ENCODE results near the gene LRP10.

LRP10 gene

DNA sequence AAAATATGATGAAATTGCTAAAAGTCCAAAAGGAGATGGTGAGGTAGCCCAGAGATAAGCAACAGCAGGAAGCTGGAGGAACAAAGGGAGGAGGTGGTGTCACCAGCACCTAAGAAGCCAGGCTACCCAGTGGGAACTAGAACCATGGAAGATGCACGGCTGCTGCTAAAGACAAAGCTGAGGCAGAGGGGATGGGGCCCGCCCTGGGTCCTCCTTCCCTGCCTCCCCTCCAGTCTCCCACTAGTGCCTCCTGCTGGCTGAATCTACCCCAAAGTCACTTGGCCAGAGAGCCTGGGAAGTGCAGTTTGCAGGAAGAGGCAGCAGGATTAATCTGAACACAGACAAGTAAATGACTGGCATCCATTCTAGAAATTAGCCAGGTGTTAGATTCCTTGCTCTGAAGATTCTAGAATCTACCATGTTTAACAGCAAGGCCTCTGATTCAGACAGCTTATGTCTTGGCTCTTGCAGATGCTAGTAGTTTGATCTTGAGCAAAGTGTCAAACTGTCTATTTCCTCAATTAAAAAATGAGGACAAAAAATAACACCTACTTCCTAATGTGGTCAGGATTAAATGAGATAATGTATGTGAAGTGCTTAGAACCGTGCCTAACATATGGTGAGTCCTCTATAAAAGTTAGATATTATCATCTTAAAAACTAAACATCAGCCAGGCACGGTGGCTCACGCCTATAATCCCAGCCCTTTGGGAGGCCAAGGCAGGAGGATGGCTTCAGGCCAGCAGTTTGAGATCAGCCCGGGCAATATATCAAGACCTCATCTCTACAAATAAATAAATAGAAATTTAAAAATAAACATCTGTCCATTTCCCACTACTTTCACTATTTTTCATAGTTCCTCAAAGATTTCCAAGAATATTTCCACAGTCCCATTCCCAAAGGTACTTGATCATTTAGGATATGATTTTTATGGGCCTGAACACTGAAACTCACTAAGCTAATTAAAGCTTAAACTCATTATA is 5.8 kb upstream of the LRP10 start:
- DNase-seq, result no peak

DNA sequence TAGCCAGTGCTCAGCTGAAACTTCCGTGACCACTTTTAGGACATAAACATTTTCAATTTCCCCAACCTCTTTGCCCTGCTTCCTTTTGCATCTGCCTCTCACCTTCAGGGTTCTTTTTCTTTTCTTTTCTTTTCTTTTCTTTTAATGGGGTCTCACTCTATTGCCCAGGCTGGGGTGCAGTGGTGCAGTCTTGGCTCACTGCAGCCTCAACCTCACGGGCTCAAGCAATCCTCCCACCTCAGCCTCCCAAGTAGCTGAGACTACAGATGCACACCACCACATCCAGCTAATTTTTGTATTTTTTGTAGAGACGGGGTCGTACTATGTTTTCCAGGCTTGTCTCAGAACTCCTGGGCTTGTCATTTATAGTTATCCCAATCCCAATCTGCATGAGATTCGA is 4.7 kb upstream of the LRP10 start:
- no peak for DNase-seq

DNA sequence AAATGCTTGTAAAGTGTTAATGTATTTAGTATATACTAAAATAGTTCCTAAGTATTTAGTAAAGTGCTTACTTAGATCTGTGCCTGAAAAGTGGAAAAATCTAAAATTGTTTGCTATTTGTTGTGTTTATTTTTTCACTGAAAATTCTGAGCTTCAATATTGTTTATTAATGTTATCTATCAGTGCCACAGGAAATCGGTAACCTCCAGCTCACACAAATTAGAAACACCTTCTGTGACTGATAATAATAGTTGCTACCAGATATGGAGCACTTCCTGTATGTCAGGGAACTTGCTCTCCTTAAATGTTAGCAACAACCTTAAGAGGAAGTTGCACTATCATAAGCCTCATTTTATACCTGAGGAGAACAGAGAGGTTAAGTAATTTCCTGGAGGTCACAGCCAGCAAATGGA is 723 bp upstream of the LRP10 start:
- no peak for DNase-seq

DNA sequence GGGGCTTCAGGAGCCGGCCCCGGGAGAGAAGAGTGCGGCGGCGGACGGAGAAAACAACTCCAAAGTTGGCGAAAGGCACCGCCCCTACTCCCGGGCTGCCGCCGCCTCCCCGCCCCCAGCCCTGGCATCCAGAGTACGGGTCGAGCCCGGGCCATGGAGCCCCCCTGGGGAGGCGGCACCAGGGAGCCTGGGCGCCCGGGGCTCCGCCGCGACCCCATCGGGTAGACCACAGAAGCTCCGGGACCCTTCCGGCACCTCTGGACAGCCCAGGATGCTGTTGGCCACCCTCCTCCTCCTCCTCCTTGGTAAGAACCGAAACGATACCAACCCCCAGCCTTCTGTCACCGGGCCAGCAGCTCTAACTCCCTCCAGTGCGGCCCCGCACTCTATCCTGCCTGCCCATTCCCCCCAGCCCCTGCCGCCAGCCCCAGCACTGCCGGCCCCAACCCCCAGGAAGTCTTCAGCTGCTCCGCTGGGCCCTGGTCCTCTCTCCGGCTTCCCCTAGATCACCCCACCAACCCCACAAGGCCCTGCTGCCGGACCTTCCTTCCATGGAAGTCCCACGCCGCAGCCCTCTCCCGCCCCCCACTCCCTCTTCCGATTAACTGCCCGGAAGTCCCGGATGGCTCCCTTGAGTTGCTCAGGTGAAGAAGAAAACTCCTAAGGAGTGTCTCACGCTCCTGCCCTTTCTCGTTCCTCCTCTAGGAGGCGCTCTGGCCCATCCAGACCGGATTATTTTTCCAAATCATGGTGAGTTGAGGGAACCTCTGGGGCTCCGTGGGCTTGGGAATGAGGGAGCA is 693 bp downstream of the LRP10 start:
- DNase-seq, result peak; percentile 62

DNA sequence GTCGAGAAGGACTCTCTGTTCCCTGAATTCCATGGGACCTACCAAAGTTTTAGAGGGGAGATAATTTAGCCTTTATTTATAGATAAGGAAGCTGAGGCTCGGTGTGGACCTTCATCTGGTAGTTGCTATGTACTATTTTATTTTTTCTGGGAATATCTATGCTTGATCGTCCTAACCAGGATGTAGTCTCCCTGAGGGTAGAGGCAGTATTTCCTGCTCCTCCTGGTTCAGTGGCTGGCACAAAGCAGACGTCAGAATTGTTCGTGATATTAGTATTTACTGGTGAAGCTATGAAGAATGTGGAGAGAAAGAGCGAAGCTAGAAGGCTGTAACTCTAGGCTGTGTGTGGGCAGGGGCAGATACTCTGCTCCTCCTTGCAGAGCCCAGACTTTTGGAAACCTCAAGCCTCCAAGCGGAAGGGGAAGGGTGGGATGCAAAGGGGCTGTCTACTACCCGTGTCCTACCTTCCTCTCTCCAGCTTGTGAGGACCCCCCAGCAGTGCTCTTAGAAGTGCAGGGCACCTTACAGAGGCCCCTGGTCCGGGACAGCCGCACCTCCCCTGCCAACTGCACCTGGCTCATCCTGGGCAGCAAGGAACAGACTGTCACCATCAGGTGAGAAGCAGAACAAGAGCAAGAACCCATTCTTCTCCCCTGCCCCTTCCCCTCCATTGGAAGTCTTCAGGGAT is 1.4 kb downstream of the LRP10 start:
- DNase-seq, result no peak

DNA sequence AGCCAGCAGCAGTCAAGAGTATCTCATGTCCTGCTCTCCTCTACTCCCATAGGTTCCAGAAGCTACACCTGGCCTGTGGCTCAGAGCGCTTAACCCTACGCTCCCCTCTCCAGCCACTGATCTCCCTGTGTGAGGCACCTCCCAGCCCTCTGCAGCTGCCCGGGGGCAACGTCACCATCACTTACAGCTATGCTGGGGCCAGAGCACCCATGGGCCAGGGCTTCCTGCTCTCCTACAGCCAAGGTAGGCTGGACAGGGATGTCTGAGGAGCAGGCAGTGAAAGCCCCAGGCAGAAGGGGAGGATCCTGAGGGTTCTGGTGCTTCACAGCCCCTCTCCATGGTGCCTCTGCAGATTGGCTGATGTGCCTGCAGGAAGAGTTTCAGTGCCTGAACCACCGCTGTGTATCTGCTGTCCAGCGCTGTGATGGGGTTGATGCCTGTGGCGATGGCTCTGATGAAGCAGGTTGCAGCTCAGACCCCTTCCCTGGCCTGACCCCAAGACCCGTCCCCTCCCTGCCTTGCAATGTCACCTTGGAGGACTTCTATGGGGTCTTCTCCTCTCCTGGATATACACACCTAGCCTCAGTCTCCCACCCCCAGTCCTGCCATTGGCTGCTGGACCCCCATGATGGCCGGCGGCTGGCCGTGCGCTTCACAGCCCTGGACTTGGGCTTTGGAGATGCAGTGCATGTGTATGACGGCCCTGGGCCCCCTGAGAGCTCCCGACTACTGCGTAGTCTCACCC is 3.6 kb downstream of the LRP10 start:
- DNase-seq, result no peak

DNA sequence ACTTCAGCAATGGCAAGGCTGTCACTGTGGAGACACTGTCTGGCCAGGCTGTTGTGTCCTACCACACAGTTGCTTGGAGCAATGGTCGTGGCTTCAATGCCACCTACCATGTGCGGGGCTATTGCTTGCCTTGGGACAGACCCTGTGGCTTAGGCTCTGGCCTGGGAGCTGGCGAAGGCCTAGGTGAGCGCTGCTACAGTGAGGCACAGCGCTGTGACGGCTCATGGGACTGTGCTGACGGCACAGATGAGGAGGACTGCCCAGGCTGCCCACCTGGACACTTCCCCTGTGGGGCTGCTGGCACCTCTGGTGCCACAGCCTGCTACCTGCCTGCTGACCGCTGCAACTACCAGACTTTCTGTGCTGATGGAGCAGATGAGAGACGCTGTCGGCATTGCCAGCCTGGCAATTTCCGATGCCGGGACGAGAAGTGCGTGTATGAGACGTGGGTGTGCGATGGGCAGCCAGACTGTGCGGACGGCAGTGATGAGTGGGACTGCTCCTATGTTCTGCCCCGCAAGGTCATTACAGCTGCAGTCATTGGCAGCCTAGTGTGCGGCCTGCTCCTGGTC is 4.3 kb downstream of the LRP10 start:
- no peak for DNase-seq

DNA sequence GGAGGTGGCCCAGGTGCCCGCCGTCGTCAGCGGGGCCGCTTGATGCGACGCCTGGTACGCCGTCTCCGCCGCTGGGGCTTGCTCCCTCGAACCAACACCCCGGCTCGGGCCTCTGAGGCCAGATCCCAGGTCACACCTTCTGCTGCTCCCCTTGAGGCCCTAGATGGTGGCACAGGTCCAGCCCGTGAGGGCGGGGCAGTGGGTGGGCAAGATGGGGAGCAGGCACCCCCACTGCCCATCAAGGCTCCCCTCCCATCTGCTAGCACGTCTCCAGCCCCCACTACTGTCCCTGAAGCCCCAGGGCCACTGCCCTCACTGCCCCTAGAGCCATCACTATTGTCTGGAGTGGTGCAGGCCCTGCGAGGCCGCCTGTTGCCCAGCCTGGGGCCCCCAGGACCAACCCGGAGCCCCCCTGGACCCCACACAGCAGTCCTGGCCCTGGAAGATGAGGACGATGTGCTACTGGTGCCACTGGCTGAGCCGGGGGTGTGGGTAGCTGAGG is 5.5 kb downstream of the LRP10 start:
- no peak for DNase-seq

DNA sequence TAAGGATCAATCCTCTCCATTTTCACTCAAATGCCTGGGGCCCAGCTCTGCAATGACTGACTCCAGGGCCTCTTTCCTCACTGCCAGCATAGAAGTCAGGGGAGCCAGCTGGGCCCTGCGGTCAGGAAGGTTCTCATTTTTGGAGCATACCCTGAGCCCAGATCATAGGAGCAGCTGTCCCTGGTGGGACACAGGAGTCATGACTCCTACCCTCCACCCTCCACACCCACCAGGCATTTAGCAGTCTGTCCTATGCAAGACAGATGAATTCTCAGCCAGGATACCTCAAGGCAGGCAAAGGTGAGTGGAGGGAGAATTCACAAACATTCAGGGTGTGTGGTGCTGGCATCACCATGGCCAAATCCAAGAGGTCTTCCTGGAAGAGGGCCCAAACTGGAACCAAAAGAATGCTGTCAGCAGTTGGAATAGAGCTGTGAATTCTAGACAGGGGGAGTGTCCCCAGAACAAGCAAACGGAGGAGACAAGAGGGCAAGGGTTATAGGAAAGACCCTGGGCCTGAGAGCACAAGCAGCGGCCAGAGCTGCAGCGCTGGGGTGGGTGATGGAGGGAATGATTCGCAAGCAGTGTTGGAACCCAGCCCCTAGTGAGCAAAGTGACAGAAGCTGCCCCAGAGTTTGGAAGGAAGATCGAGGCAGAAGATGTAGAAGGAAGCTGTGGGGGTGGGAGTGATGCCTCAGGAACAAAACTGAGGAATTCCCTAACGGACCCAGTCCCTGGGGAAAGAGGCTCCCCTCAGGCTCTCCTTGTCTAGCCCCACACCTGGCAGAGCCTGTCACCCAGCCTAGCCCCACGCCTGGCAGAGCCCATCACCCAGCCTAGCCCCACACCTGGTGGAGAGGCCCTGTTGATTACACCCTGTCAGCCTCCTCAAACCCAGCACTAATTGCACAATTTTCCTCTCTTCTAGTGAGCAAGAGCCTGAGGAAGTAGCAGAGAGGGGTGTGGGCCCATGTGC is 7.0 kb downstream of the LRP10 start:
- no peak for DNase-seq

DNA sequence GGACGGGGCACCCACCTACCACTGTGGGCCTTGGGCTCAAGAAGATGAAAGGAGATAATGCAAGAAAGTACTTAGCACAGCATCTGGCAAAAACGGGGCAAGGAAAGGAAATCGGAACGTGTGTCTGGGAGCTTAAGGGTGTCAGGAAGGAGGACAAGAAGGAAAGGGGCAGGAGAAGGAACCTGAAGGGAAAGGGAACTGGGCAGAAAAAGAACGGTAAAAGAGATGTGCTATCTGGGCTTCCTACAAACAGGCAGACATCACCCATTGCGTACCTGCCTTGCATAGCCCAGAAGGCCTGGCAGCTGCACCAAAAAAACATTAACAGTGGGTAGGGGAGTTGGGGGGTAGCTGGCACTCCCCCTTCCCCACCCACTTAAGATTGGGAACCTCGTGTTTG is 10.5 kb downstream of the LRP10 start:
- DNase-seq, result no peak

DNA sequence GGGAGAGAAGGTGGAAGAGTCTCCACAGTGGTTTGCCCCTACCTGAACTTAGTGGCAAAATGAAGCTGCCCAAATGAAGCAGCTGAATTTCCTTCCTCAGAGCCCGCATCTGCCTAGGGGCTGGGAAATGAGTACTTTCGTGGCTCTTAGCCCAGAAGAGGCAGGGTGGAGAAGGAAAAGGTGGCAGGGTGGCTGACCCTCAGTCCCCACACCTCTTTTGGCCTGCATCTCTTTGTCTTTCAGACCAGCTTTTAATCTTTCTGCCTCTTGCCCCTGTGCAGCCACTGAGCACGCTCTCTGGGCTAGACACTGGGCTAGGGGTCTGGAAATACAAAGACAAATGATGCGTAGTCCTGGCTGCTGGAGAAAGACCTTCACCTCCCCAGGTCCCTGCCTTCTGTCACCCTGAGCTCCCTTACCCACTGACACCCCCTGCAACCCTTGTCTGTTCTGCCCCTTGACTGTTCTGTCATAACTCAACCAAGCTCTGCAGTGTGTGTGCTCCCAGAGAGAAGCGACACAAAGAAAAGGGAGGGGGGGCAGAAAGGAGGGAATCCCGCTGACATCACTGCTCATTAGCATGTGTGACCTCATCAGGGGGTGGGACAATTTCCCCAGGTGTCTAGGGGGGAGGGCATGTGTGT is 11.1 kb downstream of the LRP10 start:
- no peak for DNase-seq

DNA sequence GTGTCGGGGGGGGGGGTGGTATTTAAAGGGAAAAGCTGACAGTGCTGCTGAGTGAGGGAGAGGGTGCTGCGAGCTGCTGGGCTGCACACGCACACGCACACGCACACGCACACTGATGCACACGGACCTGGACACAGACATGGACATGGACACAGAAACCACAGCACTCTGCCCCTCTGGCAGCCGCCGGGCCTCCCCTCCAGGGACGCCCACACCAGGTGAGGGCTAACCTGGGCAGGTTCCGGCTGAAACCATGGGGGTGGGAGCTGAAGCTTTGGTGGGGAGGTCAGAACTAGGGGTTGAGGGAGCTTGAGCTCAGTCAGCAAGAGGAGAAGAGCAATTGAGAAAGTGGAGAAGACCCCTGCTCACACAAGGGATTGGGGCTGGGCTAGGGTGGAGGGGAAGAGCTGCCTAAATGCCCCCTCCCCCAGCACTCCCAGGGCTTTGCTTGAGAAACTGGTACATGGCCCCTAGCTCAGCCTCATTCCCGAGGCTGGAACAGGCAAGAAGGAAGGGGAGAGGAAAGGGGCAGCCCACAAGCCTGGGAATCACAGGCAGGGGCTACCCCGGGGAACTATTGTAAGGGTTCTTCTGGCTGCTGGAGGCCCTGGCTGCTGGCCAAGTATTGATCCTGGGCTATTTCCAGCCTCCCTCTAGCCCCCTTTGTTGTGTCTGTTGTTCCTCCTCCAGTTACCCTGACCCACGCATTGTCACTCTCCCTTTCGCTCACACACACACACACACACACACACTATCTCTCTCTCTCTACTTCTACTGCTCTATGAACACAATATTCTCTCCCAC is 11.8 kb downstream of the LRP10 start, which contains the start of gene REM2:
Gene REM2 (plus strand): TSS at position 50 of the 804 bp plus-strand sequence. CDS start 66 bp downstream, at position 116.
- DNase-seq, result no peak

DNA sequence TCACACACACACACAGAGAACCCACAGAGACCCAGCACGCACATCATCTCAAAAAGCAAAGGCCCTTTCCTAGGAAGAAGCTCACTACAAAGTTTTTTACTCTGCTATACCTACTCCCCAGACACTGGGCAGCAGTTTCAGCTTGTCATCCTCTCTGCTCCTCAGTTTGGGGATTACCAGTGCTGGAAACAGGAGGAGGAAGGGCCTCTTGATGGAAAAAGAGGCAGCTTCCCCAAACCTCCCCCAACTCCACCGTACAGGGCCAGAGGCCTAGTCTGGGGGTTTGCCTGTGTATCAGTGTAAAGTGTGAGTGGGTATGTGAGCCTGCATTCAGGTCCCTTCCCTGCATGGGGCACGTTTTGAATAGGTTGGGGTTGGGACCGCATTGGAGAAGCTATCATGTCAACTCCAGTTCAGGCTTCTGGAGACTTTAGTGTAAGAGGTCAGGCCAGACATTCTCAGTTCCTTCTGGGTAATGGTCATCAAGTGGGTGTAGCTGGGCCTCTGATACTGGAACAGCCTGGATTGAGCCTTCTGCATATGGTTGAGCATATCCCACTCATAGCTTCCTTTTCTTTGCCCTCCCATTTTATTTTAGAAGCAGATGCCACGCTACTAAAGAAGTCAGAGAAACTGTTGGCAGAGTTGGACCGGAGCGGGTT is 12.7 kb downstream of the LRP10 start:
- no peak for DNase-seq

DNA sequence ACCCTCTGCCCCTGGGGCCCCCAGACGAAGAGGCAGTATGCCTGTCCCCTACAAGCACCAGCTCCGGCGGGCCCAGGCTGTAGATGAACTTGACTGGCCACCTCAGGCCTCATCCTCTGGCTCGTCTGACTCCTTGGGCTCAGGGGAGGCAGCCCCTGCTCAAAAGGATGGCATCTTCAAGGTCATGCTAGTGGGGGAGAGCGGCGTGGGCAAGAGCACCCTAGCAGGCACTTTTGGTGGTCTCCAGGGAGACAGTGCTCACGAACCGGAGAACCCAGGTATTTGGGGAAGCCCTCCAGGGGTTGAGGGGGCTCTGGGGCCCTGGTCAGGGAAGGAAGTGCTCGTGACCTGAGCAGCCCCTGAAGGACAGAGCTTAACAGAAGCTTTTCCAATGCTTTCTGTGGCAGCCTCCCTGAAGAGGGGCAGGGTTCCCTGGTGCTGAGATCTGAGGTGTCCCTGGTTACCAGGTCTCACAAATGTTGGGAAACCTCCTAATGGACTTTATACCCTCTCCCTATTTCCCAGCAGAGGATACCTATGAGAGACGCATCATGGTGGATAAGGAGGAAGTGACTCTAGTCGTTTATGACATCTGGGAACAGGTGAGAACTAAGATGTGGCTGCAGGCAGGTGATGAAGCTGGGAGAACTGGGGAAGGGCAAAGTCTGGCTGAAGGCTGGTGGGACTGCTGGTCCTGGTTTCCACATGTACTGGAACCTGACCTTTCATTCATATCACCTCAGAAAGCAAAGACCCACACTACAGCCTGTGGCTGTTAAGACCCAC is 13.4 kb downstream of the LRP10 start:
- no peak for DNase-seq

DNA sequence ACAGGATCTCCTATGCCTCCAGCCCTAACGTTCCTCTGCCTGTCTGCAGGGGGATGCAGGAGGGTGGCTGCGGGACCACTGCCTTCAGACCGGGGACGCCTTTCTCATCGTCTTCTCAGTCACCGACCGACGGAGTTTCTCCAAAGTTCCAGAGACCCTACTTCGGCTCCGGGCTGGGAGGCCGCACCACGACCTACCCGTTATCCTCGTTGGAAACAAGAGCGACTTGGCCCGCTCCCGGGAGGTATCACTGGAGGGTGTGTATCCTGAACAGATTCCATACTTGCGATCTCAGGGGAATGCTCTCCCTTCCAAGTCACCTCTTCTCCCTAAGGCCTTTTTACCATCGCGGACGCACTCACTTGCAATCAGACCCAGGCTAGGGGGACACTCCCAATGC is 14.4 kb downstream of the LRP10 start:
- DNase-seq, result no peak

DNA sequence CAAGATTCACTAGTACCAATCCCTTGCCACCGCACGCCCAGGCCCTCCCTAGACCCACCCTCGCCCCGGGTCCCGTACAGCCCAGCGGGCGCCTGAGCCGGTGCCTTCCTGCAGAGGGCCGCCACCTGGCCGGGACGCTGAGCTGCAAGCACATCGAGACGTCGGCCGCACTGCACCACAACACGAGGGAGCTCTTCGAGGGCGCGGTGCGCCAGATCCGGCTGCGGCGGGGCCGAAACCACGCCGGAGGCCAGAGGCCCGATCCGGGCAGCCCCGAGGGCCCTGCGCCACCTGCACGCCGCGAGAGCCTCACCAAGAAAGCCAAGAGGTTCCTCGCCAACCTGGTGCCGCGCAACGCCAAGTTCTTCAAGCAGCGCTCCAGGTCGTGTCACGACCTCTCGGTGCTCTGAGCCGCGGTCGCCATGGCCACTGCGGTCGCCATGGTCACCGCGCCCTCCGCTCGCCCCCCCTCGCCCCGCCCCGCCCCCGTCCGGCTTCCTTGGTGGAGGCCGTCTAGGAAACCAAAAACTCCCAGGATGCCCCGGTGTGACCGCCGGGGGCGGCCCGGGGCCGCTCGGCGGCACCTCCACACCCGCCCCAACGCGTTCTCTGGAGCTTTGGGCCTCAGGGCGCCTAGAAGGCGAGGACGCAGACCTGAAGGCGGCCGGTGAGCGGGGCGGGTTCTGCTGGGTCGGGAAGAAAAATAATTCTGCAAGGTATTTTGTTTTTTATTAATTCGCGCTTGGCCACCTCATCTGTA is 15.1 kb downstream of the LRP10 start:
- no peak for DNase-seq

Data from 8988T (cell line).